PFSK-1 (cell line): ENCODE results near the gene XRRA1.

Source experiments
- TAF1 ChIP-seq: IDR thresholded peaks from 2 replicates; pipeline ENCODE4 v1.6.1; 2012; ENCODE audit warnings: low read length, control low read depth, borderline replicate concordance; ENCODE audit not compliant: insufficient read depth
- TF ChIP-seq, protein P1 (sequence below), 2 experiments: IDR thresholded peaks; 2 replicates each; pipeline versions ENCODE4 v1.6.1 to v1.8.0; 2011 to 2012; ENCODE audit warnings: low read depth in 2 of 2, low read length in 2 of 2, control low read depth in 1 of 2, inconsistent platforms in 1 of 2, mild to moderate bottlenecking in 1 of 2, moderate library complexity in 1 of 2; ENCODE audit not compliant: insufficient read depth in 1 of 2

DNA sequence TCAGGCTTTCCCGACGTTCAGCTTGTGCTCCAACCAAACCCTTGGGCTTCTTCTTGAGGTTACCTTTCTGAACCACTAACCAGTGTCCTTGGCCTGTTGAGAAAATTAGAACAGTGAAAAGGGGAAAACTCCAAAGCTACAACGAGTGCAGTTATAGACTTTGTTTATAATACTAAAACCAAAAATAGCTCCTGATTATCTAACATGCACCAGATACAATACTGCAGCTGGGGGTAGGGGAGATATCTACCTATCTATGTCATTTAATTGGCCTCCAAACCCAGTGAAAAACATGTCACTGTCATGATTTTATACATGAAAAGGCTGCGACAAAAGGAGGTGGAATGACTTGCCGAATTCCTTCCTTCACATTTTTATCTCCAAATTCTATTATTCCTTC, 11.9 kb downstream of the XRRA1 start:
- TF ChIP-seq, protein P1, sequence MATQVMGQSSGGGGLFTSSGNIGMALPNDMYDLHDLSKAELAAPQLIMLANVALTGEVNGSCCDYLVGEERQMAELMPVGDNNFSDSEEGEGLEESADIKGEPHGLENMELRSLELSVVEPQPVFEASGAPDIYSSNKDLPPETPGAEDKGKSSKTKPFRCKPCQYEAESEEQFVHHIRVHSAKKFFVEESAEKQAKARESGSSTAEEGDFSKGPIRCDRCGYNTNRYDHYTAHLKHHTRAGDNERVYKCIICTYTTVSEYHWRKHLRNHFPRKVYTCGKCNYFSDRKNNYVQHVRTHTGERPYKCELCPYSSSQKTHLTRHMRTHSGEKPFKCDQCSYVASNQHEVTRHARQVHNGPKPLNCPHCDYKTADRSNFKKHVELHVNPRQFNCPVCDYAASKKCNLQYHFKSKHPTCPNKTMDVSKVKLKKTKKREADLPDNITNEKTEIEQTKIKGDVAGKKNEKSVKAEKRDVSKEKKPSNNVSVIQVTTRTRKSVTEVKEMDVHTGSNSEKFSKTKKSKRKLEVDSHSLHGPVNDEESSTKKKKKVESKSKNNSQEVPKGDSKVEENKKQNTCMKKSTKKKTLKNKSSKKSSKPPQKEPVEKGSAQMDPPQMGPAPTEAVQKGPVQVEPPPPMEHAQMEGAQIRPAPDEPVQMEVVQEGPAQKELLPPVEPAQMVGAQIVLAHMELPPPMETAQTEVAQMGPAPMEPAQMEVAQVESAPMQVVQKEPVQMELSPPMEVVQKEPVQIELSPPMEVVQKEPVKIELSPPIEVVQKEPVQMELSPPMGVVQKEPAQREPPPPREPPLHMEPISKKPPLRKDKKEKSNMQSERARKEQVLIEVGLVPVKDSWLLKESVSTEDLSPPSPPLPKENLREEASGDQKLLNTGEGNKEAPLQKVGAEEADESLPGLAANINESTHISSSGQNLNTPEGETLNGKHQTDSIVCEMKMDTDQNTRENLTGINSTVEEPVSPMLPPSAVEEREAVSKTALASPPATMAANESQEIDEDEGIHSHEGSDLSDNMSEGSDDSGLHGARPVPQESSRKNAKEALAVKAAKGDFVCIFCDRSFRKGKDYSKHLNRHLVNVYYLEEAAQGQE (IDR thresholded peaks at IDR 0.05; ENCODE audit: insufficient read depth in 1 of 2, low read depth in 2 of 2, low read length in 2 of 2): no peak
- TF ChIP-seq TAF1: no peak
